Right cardiac atrium (tissue), 5 donors: ENCODE results near the gene IRF8. TPM values are rescaled to one million over a fixed set of nuclear protein-coding genes. Genes with fewer than 3 reads are reported as not detected.

Experiments
- ATAC-seq, 2 donors: fragments of 200-7000 bp; cut with Tn5 transposase; one replicate each; pipeline versions ENCODE4 v1.8.0 to v1.9.1; 2020; ENCODE audit warnings: moderate library complexity in 2 of 2, mild to moderate bottlenecking in 1 of 2
- DNase-seq, 3 donors: peaks; one replicate each; pipeline ENCODE4 v3.0.0-alpha.2; 2020
- H3K27ac ChIP-seq: one replicate; pipeline ENCODE4 v1.5.1; 2013; ENCODE audit warnings: mild to moderate bottlenecking, low read length, control low read depth, moderate library complexity
- H3K27me3 ChIP-seq: one replicate; pipeline ENCODE4 v1.6.1; 2013; ENCODE audit not compliant: control insufficient read depth, insufficient read depth
- H3K4me1 ChIP-seq: one replicate; pipeline ENCODE4 v1.6.1; 2013; ENCODE audit warnings: low read length; ENCODE audit not compliant: control insufficient read depth, insufficient read depth
- H3K4me3 ChIP-seq: one replicate; pipeline ENCODE4 v1.5.1; 2013; ENCODE audit warnings: low read length, control low read depth
- H3K9me3 ChIP-seq: one replicate; pipeline ENCODE4 v1.6.1; 2013; ENCODE audit warnings: low read length; ENCODE audit not compliant: control insufficient read depth
- WGBS: extraction: QIAGEN DNeasy Blood & Tissue Kit; methylation state at CpG from one replicate; pipeline ENCODE4 v1.1.7; 2013; 5-methylcytosine and 5-hydroxymethylcytosine counted together
- intact Hi-C, 4 donors: fragments of 100-400 bp; cut with DNase I; formaldehyde crosslinking; loops; one replicate each; pipeline versions ENCODE4 v1.11.0 to v1.14.0; 2022 to 2023
- polyA plus RNA-seq: library from polyadenylated mRNA; stranded (reverse); fragments of 200-250 nt; gene quantifications from one replicate; pipeline ENCODE4 v1.2.3, GENCODE V29; 2013
- total RNA-seq, 4 donors: library from RNA; stranded (reverse); fragmentation: NEBNext Ultra II Directional; extraction: Animal tissue kit (Norgen Biotek cat#: 25700); gene quantifications; one replicate each; pipeline ENCODE4 v1.2.1, GENCODE V29; 2021
- donor health status: healthy with polysubstance abuse.
- donor health status: DM: no; HTN: yes; CAD: no.
- donor health status: DM: no; HTN: no; CAD: no.
- donor health status: DM: no; HTN: yes; CAD: no; lungs with severe emphysema.
- donor health status: DM: yes; HTN: yes; CAD: no.

The IRF8 gene
- total and polyA plus RNA-seq, 5 donors = 1.6 to 9.2 (median 5.9) TPM

- 58% methylated on average over 3 of the region's 3 CpGs for WGBS
Measured at GRCh38 chr16:85881436-85881835, 17.5 kb upstream of the IRF8 start.

GRCh38 chr16:85882181-85882810 lies 16.7 kb upstream of the IRF8 start:
- 63% methylated on average over 4 of the region's 4 CpGs for WGBS

More at GRCh38 chr16:85881436-85881835, 17.5 kb upstream of the IRF8 start:
- Histone ChIP-seq H3K4me1 (no peaks in the 10 kb centered on the region), H3K9me3 (no peaks in the 10 kb centered on the region), H3K27me3 (no peaks in the 10 kb centered on the region), H3K4me3 (no peak overlapping the region), H3K27ac (no peak overlapping the region)
- intact Hi-C loops = no loop called here
- ATAC-seq = no peak
- no peak for DNase-seq

GRCh38 chr16:85883813-85884212 lies 15.1 kb upstream of the IRF8 start:
- H3K9me3 ChIP-seq = no peaks in the 10 kb centered on the region
- no peaks in the 10 kb centered on the region for H3K4me1 ChIP-seq
- H3K27me3 ChIP-seq = no peaks in the 10 kb centered on the region
- DNase-seq = no peak
- no peak overlapping the region for H3K27ac ChIP-seq
- ATAC-seq = no peak
- 74% methylated on average over 14 of the region's 14 CpGs for WGBS
- intact Hi-C loops = no loop called here
- H3K4me3 ChIP-seq = no peak overlapping the region

More at GRCh38 chr16:85882181-85882810, 16.7 kb upstream of the IRF8 start:
- DNase-seq (no peak), ATAC-seq (no peak)
- Histone ChIP-seq H3K27me3 (no peaks in the 10 kb centered on the region), H3K27ac (no peak overlapping the region), H3K4me3 (no peak overlapping the region), H3K9me3 (no peaks in the 10 kb centered on the region), H3K4me1 (no peaks in the 10 kb centered on the region)
- intact Hi-C loops = no loop called here

GRCh38 chr16:85884808-85885463 lies 14.0 kb upstream of the IRF8 start:
- intact Hi-C loops = no loop called here
- H3K27me3 ChIP-seq = no peaks in the 10 kb centered on the region
- no peak overlapping the region for H3K4me3 ChIP-seq
- H3K4me1 ChIP-seq = no peaks in the 10 kb centered on the region
- ATAC-seq = no peak
- 92% methylated on average over 13 of the region's 13 CpGs for WGBS
- H3K27ac ChIP-seq = no peak overlapping the region
- no peak for DNase-seq
- no peaks in the 10 kb centered on the region for H3K9me3 ChIP-seq

- Histone ChIP-seq H3K27me3 (no peaks in the 10 kb centered on the region), H3K4me1 (no peaks in the 10 kb centered on the region), H3K9me3 (no peaks in the 10 kb centered on the region), H3K27ac (no peak overlapping the region), H3K4me3 (no peak overlapping the region)
- WGBS = 76% methylated on average over 6 of the region's 6 CpGs
- DNase-seq (no peak), ATAC-seq (no peak)
- intact Hi-C loops = no loop called here
Measured at GRCh38 chr16:85885537-85885936, 13.4 kb upstream of the IRF8 start.

GRCh38 chr16:85888405-85889331 lies 10.3 kb upstream of the IRF8 start:
- WGBS = 44% methylated on average over 5 of the region's 5 CpGs
- no peak for DNase-seq
- Histone ChIP-seq H3K27ac (no peak overlapping the region), H3K27me3 (no peaks in the 10 kb centered on the region), H3K9me3 (no peaks in the 10 kb centered on the region), H3K4me1 (no peaks in the 10 kb centered on the region), H3K4me3 (no peak overlapping the region)
- intact Hi-C loops = no loop called here
- peak in 1 of 2 donors; percentile 39 for ATAC-seq

GRCh38 chr16:85891033-85891775 lies 7.8 kb upstream of the IRF8 start:
- Histone ChIP-seq H3K9me3 (no peaks in the 10 kb centered on the region), H3K4me3 (no peak overlapping the region), H3K27ac (no peak overlapping the region), H3K4me1 (no peaks in the 10 kb centered on the region), H3K27me3 (no peaks in the 10 kb centered on the region)
- intact Hi-C loops = no loop called here
- no peak for DNase-seq
- 92% methylated on average over 6 of the region's 6 CpGs for WGBS
- ATAC-seq = no peak

GRCh38 chr16:85891776-85892166 lies 7.2 kb upstream of the IRF8 start:
- intact Hi-C loops = no loop called here
- no peaks in the 10 kb centered on the region for H3K4me1 ChIP-seq
- H3K27me3 ChIP-seq = no peaks in the 10 kb centered on the region
- 87% methylated on average over 10 of the region's 10 CpGs for WGBS
- H3K9me3 ChIP-seq = no peaks in the 10 kb centered on the region
- H3K4me3 ChIP-seq = no peak overlapping the region
- ATAC-seq (no peak), DNase-seq (no peak)
- H3K27ac ChIP-seq = no peak overlapping the region

GRCh38 chr16:85892760-85893159 lies 6.2 kb upstream of the IRF8 start:
- Histone ChIP-seq H3K4me3 (no peak overlapping the region), H3K4me1 (no peaks in the 10 kb centered on the region), H3K9me3 (no peaks in the 10 kb centered on the region), H3K27me3 (no peaks in the 10 kb centered on the region), H3K27ac (no peak overlapping the region)
- DNase-seq (no peak), ATAC-seq (no peak)
- WGBS = 80% methylated on average over 4 of the region's 4 CpGs
- intact Hi-C loops = no loop called here

- no peaks in the 10 kb centered on the region for H3K9me3 ChIP-seq
- intact Hi-C loops = no loop called here
- no peaks in the 10 kb centered on the region for H3K4me1 ChIP-seq
- 55% methylated on average over 6 of the region's 6 CpGs for WGBS
- no peak overlapping the region for H3K27ac ChIP-seq
- H3K27me3 ChIP-seq = no peaks in the 10 kb centered on the region
- H3K4me3 ChIP-seq = no peak overlapping the region
- no peak for ATAC-seq
- no peak for DNase-seq
Measured at GRCh38 chr16:85894266-85894665, 4.7 kb upstream of the IRF8 start.
